Common myeloid progenitor, CD34-positive (primary cell): ENCODE results near the gene BLOC1S4. TPM values are rescaled to one million over a fixed set of nuclear protein-coding genes. Genes with fewer than 3 reads are reported as not detected.
"Not testable (repeated sequence)": the region's sequence is repeated elsewhere in the genome, so short reads cannot be mapped to it uniquely, and the experiment has no call there.

Source experiments
- CTCF ChIA-PET: fragments of 350-600 bp; sonication (Branson Sonifier 250); formaldehyde crosslinking; loops from one replicate; lab custom pipeline; 2021; ENCODE audit warnings: antibody characterized with exemption; lab: Charles Lee
- POLR2A ChIA-PET: fragments of 350-600 bp; sonication (Branson Sonifier 250); formaldehyde crosslinking; loops from one replicate; lab custom pipeline; 2021; ENCODE audit warnings: antibody characterized with exemption; lab: Charles Lee
- DNase-seq, 3 donors: peaks; one replicate each; pipeline versions ENCODE4 v3.0.0 to v3.0.0-alpha.2; 2013
- H3K27ac ChIP-seq, 2 experiments: 1 replicate in 1 of 2; 2 replicates in 1 of 2; pipeline ENCODE4 v1.7.0; 2013; ENCODE audit warnings: inconsistent platforms in 2 of 2, low read length in 2 of 2, mild to moderate bottlenecking in 2 of 2, low read depth in 1 of 2, moderate library complexity in 1 of 2; ENCODE audit not compliant: severe bottlenecking in 2 of 2, insufficient read depth in 1 of 2, poor library complexity in 1 of 2
- H3K27me3 ChIP-seq, 5 experiments: replicated peaks in 2 of 5; 1 replicate in 3 of 5; 2 replicates in 2 of 5; pipeline versions ENCODE4 v1.6.1 to v1.7.0; 2013; ENCODE audit warnings: low read length in 4 of 5, mild to moderate bottlenecking in 2 of 5, moderate library complexity in 2 of 5, inconsistent platforms in 1 of 5; ENCODE audit not compliant: insufficient read depth in 5 of 5, control insufficient read depth in 4 of 5
- H3K36me3 ChIP-seq, 4 experiments: 1 replicate in 2 of 4; 2 replicates in 2 of 4; pipeline versions ENCODE4 v1.6.1 to v1.7.0; 2013; ENCODE audit warnings: low read length in 3 of 4, control low read depth in 1 of 4, mild to moderate bottlenecking in 1 of 4; ENCODE audit not compliant: control insufficient read depth in 4 of 4, insufficient read depth in 4 of 4
- H3K4me1 ChIP-seq, 4 experiments: 1 replicate in 3 of 4; 2 replicates in 1 of 4; pipeline versions ENCODE4 v1.6.1 to v1.7.1; 2013; ENCODE audit warnings: low read length in 3 of 4, mild to moderate bottlenecking in 3 of 4, control low read depth in 1 of 4, inconsistent platforms in 1 of 4, moderate library complexity in 1 of 4; ENCODE audit not compliant: control insufficient read depth in 4 of 4, insufficient read depth in 4 of 4; ENCODE audit errors: control extremely low read depth in 1 of 4
- H3K4me3 ChIP-seq, 7 experiments: 1 replicate in 4 of 7; 2 replicates in 3 of 7; pipeline versions ENCODE4 v1.5.1 to v1.7.0; 2013; ENCODE audit warnings: mild to moderate bottlenecking in 7 of 7, low read length in 6 of 7, moderate library complexity in 6 of 7, inconsistent platforms in 2 of 7, low read depth in 2 of 7, control low read depth in 1 of 7; ENCODE audit not compliant: insufficient read depth in 4 of 7, control insufficient read depth in 1 of 7; ENCODE audit errors: extremely low read depth in 1 of 7
- H3K9me3 ChIP-seq, 5 experiments: 1 replicate in 4 of 5; 2 replicates in 1 of 5; pipeline versions ENCODE4 v1.6.1 to v1.7.1; 2013; ENCODE audit warnings: low read length in 4 of 5, mild to moderate bottlenecking in 2 of 5, inconsistent platforms in 1 of 5, low read depth in 1 of 5, moderate library complexity in 1 of 5; ENCODE audit not compliant: control insufficient read depth in 4 of 5, insufficient read depth in 2 of 5; ENCODE audit errors: control extremely low read depth in 1 of 5
- WGBS: methylation state at CpG from one replicate; pipeline ENCODE4 v1.1.5; 2013; ENCODE audit not compliant: insufficient coverage; 5-methylcytosine and 5-hydroxymethylcytosine counted together
- polyA plus RNA-seq: library from polyadenylated mRNA; unstranded; fragments of 120-200 nt; gene quantifications from one replicate; pipeline ENCODE4 v1.2.1, GENCODE V29; 2013

The BLOC1S4 gene, protein sequence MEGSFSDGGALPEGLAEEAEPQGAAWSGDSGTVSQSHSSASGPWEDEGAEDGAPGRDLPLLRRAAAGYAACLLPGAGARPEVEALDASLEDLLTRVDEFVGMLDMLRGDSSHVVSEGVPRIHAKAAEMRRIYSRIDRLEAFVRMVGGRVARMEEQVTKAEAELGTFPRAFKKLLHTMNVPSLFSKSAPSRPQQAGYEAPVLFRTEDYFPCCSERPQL
- polyA plus RNA-seq: 8.1 TPM

DNA sequence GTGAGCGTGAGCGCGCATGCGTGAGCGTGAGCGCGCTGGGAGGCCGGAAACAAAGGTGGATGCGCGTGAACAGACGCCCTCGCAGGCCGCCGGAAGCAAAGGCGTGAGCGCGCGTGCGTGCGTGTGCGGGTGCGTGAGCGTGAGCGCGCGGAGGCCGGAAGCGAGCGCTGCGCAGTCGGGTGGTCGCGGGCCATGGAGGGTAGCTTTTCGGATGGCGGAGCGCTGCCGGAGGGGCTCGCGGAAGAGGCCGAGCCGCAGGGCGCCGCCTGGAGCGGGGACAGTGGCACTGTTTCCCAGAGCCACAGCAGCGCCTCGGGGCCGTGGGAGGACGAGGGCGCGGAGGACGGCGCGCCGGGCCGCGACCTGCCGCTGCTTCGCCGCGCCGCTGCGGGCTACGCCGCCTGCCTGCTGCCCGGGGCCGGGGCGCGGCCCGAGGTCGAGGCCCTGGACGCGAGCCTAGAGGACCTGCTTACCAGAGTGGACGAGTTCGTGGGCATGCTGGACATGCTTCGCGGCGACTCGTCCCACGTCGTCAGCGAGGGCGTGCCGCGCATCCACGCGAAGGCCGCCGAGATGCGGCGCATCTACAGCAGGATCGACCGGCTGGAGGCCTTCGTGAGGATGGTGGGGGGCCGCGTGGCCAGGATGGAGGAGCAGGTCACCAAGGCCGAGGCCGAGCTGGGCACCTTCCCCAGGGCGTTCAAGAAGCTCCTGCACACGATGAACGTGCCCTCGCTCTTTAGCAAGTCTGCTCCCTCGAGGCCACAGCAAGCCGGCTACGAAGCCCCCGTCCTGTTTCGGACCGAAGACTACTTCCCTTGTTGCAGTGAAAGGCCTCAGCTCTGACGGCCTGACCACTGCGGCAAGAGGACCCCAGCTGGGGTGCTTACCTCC lies at the start of gene BLOC1S4:
Gene BLOC1S4 (plus strand): TSS at position 157 of the 894 bp plus-strand sequence. CDS start 36 bp downstream, at position 193.
- Histone ChIP-seq H3K36me3 (peaks cover 0 to 3% (median 0%) of the 10 kb centered on the region in 4 experiments), H3K4me3 (peak within 1 kb of the TSS; percentile 50 to 88 (median 73)), H3K27me3 (peaks cover 0 to 2% (median 0%) of the 10 kb centered on the region in 5 experiments), H3K4me1 (peaks cover 13 to 25% (median 18%) of the 10 kb centered on the region in 4 experiments), H3K27ac (peak within 1 kb of the TSS in 1 of 2 experiments; percentile 75), H3K9me3 (peaks cover 0 to 1% (median 0%) of the 10 kb centered on the region in 5 experiments)
- under 1% methylated on average over 100 of the region's 109 CpGs for WGBS
- POLR2A ChIA-PET: interaction anchor here (0.7 to 1.1 kb wide), 3 partner anchors 43 to 151 kb away, joined by 3 read pairs; a partner anchor contains a TSS
- CTCF ChIA-PET: interaction anchor here (0.6 to 6.8 kb wide), 13 partner anchors 12 to 354 kb away, joined by 3 to 84 read pairs (median 4); partner anchors contain the start of gene MRFAP1
- DNase-seq: peak; percentile 93 to 96 (median 95)

DNA sequence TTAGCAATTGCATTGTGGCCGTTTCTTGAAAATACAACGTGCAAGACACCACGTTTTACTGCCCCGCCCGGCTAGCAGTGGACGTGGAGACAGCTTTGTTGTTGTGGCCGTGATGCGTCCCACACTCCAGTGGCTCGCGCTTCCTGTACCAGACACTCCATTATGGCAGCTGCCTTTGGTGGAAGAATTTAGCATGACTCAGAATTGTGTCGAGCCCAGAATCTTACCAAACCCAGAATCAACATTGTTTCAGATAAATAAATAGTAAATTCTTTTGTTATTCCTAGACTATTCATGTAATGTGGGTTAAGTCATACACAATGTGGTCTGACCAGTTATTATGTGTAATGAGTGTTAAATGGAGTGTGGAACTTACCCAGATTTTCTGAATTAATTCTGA lies 47.6 kb upstream of the BLOC1S4 start:
- Histone ChIP-seq H3K4me3 (no peak overlapping the region), H3K27me3 (peaks cover 2 to 28% (median 18%) of the 10 kb centered on the region in 5 experiments), H3K36me3 (no peaks in the 10 kb centered on the region), H3K27ac (no peak overlapping the region), H3K9me3 (no peaks in the 10 kb centered on the region), H3K4me1 (peaks cover 0 to 6% (median 2%) of the 10 kb centered on the region in 4 experiments)
- ChIA-PET CTCF (no interaction called here), POLR2A (no interaction called here)
- WGBS: 99% methylated on average over 10 of the region's 11 CpGs
- DNase-seq: no peak

DNA sequence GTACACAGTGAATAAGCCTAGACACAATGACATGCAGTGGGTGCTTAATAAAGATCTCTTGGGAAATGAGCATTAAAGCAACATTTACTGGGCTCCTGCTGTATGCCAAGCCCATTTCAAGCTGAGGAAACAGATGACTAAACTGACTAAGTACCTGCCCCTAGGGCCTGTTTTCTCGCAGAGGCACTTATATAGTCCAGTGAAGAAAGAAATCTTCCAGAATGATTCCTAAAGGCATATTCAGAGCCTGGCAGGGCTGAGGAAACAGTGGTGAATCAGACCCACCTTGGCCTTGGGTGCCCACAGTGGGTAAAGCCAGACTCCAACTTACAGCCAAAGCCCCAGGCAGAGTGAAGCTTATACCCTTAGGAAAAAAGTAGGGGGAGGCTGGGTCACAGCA lies 44.3 kb upstream of the BLOC1S4 start:
- CTCF ChIA-PET: interaction anchor here (0.8 to 4.4 kb wide), 3 partner anchors 9 to 45 kb away, joined by 3 to 24 read pairs (median 6); no protein-coding TSS in a partner anchor
- no peak for DNase-seq
- WGBS: no CpG with 5 or more reads among the region's 1 CpG

DNA sequence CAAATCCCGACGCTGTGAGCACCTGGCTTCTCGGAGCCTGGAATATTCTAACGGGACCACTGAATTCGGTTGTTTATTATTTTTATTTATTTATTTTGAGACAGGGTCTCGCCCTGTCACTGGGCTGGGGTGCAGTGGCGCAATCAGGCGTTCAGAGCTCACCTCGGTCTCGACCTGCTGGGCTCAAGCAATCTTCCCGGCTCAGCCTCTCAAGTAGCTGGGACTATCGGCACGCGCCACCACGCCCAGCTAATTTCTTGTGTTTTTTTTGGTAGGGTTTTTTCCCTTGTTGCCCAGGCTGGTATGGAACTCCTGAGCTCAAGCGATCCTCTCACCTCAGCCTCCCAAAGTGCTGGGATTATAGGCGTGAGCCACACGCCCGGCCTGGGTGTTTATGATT lies 43.8 kb upstream of the BLOC1S4 start:
- no peak for DNase-seq
- ChIA-PET CTCF (interaction anchor here (0.8 to 4.4 kb wide), 3 partner anchors 8 to 45 kb away, joined by 3 to 24 read pairs (median 6); no protein-coding TSS in a partner anchor), POLR2A (no interaction called here)
- H3K4me3 ChIP-seq: no peak overlapping the region
- H3K27ac ChIP-seq: no peak overlapping the region
- H3K4me1 ChIP-seq: peaks cover 13 to 32% (median 31%) of the 10 kb centered on the region in 4 experiments
- H3K36me3 ChIP-seq: peaks cover 0 to 16% (median 6%) of the 10 kb centered on the region in 4 experiments
- no peaks in the 10 kb centered on the region for H3K9me3 ChIP-seq
- over 99% methylated on average over 14 of the region's 19 CpGs for WGBS
- H3K27me3 ChIP-seq: peaks cover 0 to 2% (median 0%) of the 10 kb centered on the region in 5 experiments

More for the DNA sequence above, 44.3 kb upstream of the BLOC1S4 start:
- Histone ChIP-seq H3K4me1 (peaks cover 12 to 28% (median 26%) of the 10 kb centered on the region in 4 experiments), H3K27ac (no peak overlapping the region), H3K36me3 (peaks cover 0 to 12% (median 4%) of the 10 kb centered on the region in 4 experiments), H3K27me3 (peaks cover 0 to 2% (median 0%) of the 10 kb centered on the region in 5 experiments), H3K9me3 (no peaks in the 10 kb centered on the region), H3K4me3 (no peak overlapping the region)
- POLR2A ChIA-PET: no interaction called here

DNA sequence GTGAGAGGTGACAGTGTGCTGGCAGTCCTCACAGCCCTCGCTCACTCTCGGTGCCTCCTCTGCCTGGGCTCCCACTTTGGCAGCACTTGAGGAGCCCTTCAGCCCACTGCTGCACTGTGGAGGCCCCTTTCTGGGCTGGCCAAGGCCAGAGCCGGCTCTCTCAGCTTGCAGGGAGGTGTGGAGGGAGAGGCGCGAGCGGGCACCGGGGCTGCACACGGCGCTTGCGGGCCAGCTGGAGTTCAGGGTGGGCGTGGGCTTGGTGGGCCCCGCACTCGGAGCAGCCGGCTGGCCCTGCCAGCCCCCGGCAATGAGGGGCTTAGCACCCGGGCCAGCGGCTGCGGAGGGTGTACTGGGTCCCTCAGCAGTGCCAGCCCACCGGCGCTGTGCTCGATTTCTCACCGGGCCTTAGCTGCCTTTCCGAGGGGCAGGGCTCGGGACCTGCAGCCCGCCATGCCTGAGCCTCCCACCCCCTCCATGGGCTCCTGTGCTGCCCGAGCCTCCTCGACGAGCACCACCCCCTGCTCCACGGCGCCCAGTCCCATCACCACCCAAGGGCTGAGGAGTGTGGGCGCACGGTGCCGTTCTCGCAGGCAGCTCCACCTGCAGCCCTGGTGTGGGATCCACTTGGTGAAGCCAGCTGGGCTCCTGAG lies 43.3 kb upstream of the BLOC1S4 start:
- not testable (repeated sequence) for H3K27ac ChIP-seq, H3K27me3 ChIP-seq, DNase-seq, H3K4me3 ChIP-seq, H3K9me3 ChIP-seq
- Histone ChIP-seq H3K36me3 (peaks cover 2 to 19% (median 7%) of the 10 kb centered on the region in 4 experiments), H3K4me1 (peaks cover 14 to 38% (median 33%) of the 10 kb centered on the region in 4 experiments)
- POLR2A ChIA-PET: interaction anchor here (0.9 to 1.4 kb wide), 3 partner anchors 30 to 44 kb away, joined by 3 to 5 read pairs (median 3); partner anchors contain the start of genes BLOC1S4 and MRFAP1
- CTCF ChIA-PET: interaction anchor here (1.2 to 4.4 kb wide), 3 partner anchors 10 to 18 kb away, joined by 4 to 24 read pairs (median 14); no protein-coding TSS in a partner anchor
- WGBS: 96% methylated on average over 11 of the region's 34 CpGs

DNA sequence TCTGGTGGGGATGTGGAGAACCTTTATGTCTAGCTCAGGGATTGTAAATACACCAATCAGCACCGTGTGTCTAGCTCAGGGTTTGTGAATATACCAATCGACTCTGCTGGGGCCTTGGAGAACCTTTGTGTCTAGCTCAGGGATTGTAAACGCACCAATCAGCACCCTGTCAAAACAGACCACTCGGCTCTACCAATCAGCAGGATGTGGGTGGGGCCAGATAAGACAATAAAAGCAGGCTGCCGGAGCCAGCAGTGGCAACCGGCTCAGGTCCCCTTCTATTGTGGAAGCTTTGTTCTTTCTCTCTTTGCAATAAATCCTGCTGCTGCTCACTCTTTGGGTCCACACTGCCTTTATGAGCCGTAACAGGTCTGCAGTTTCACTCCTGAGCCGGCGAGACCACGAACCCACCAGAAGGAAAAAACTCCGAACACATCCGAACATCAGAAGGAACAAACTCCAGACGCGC lies 42.7 kb upstream of the BLOC1S4 start:
- Histone ChIP-seq H3K4me3 (peak overlapping the region in 5 of 7 experiments; percentile 47 to 82 (median 72)), H3K36me3 (peaks cover 2 to 21% (median 8%) of the 10 kb centered on the region in 4 experiments), H3K4me1 (peaks cover 14 to 38% (median 33%) of the 10 kb centered on the region in 4 experiments), H3K27ac (peak overlapping the region; percentile 25 to 71)
- ChIA-PET POLR2A (interaction anchor here (0.7 to 1.4 kb wide), 5 partner anchors 31 to 629 kb away, joined by 3 to 5 read pairs (median 3); partner anchors contain the start of genes BLOC1S4, MRFAP1 and MRFAP1L1), CTCF (interaction anchor here (1.2 to 4.4 kb wide), 4 partner anchors 11 to 33 kb away, joined by 4 to 24 read pairs (median 18); no protein-coding TSS in a partner anchor)
- WGBS: 29% methylated on average over 6 of the region's 14 CpGs
- H3K27me3 ChIP-seq, H3K9me3 ChIP-seq: not testable (repeated sequence)
- peak in 2 of 3 donors; percentile 41 to 42 for DNase-seq
